AG09319 (cell line): ENCODE data around the gene THRSP.
"Not testable (repeated sequence)": the region's sequence is repeated elsewhere in the genome, so short reads cannot be mapped to it uniquely, and the experiment has no call there.

Source experiments
- DNase-seq: peaks from one replicate; pipeline ENCODE4 v3.0.0-alpha.2; 2010; ENCODE audit warnings: low read depth; ENCODE audit errors: extremely low read depth
- TF ChIP-seq, protein P1 (sequence below): IDR thresholded peaks from 2 replicates; pipeline ENCODE4 v1.5.1; 2011; ENCODE audit warnings: low read depth, mild to moderate bottlenecking, inconsistent platforms, low read length, moderate library complexity

THRSP gene

GRCh38 chr11:78039919-78040671, 23.6 kb upstream of the THRSP start:
- peak; percentile 54 for DNase-seq
- TF ChIP-seq, protein P1, sequence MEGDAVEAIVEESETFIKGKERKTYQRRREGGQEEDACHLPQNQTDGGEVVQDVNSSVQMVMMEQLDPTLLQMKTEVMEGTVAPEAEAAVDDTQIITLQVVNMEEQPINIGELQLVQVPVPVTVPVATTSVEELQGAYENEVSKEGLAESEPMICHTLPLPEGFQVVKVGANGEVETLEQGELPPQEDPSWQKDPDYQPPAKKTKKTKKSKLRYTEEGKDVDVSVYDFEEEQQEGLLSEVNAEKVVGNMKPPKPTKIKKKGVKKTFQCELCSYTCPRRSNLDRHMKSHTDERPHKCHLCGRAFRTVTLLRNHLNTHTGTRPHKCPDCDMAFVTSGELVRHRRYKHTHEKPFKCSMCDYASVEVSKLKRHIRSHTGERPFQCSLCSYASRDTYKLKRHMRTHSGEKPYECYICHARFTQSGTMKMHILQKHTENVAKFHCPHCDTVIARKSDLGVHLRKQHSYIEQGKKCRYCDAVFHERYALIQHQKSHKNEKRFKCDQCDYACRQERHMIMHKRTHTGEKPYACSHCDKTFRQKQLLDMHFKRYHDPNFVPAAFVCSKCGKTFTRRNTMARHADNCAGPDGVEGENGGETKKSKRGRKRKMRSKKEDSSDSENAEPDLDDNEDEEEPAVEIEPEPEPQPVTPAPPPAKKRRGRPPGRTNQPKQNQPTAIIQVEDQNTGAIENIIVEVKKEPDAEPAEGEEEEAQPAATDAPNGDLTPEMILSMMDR: no peak

DNA sequence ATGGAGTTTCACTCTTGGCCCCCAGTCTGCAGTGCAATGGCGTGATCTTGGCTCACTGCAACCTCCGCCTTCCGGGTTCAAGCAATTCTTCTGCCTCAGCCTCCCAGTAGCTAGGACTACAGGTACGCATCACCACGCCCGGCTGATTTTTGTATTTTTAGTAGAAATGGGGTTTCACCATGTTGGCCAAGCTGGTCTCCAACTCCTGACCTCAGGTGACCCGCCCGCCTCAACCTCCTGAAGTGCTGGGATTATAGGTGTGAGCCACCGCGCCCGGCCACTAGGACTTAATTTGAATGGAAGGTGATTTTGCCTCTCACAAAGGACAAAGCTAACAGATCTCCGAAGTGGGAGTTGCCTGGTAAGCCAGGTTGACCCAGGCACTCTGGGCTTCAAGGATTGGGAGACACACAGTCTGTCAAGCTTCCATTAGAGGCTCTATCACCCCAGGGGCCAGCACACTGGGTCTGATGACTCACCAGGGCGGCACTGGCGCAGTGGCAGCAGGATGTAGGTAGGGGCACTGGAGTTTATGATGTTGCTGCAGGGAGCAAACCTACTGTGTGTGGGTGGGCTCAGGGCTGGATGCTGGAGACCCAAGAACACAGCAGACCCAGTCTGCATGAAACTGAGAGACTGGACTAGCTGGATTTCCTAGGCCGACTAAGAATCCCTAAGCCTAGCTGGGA, 22.8 kb upstream of the THRSP start:
- TF ChIP-seq, protein P1: no peak
- DNase-seq: no peak

- DNase-seq: not testable (repeated sequence)
Measured at GRCh38 chr11:78041380-78041719, 22.3 kb upstream of the THRSP start.

- TF ChIP-seq, protein P1: no peak
- DNase-seq: no peak
Measured at GRCh38 chr11:78041843-78042440, 21.7 kb upstream of the THRSP start.

DNA sequence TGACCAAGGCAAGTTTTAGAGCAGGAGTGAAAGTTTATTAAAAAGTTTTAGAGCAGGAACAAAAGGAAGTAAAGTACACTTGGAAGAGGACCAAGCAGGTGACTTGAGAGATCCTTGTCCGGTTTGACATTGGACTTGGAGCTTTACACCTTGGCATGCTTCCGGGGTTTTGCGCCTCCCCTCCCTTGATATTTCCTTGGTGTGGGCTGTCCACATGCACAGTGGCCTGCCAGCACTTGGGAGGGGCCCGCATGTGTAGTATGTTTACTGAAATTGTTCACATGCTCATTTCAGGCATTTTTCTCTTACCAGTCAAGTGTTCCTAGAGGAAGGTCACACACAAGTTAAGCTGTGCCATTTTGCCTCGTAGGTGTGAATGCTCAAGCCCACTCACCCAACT, 19.0 kb upstream of the THRSP start:
- no peak for DNase-seq
- TF ChIP-seq, protein P1: no peak

GRCh38 chr11:78045851-78046485, 17.7 kb upstream of the THRSP start:
- no peak for DNase-seq

GRCh38 chr11:78046486-78046854, 17.2 kb upstream of the THRSP start:
- no peak for DNase-seq
- TF ChIP-seq, protein P1: no peak

More at GRCh38 chr11:78045851-78046485, 17.7 kb upstream of the THRSP start:
- TF ChIP-seq, protein P1: peak; percentile 79
